H9 (cell line): ENCODE measurements around the gene FAR1. TPM values are rescaled to one million over a fixed set of nuclear protein-coding genes. Genes with fewer than 3 reads are reported as not detected.

Source experiments
- DNase-seq: peaks from one replicate; pipeline ENCODE4 v3.0.0-alpha.2; 2017
- H2AFZ ChIP-seq: one replicate; pipeline ENCODE4 v1.6.1; 2013; ENCODE audit warnings: mild to moderate bottlenecking, low read length, control low read depth, moderate library complexity
- H2AK5ac ChIP-seq: 2 replicates; pipeline ENCODE4 v1.6.1; 2013; ENCODE audit warnings: low read length, control low read depth, mixed read lengths; ENCODE audit not compliant: insufficient read length
- H2BK120ac ChIP-seq: one replicate; pipeline ENCODE4 v1.6.1; 2013; ENCODE audit warnings: low read depth, mild to moderate bottlenecking, low read length, control low read depth, inconsistent platforms; ENCODE audit not compliant: poor library complexity, severe bottlenecking
- H2BK12ac ChIP-seq: 2 replicates; pipeline ENCODE4 v1.6.1; 2013; ENCODE audit warnings: low read length, control low read depth, mixed read lengths, low read depth; ENCODE audit not compliant: insufficient read length
- H2BK15ac ChIP-seq: 2 replicates; pipeline ENCODE4 v1.6.1; 2013; ENCODE audit warnings: low read depth, low read length, control low read depth
- H2BK20ac ChIP-seq: one replicate; pipeline ENCODE4 v1.6.1; 2013; ENCODE audit warnings: low read depth, mild to moderate bottlenecking, low read length, control low read depth, inconsistent platforms; ENCODE audit not compliant: poor library complexity, severe bottlenecking
- H2BK5ac ChIP-seq: 2 replicates; pipeline ENCODE4 v1.6.1; 2013; ENCODE audit warnings: low read length, control low read depth, mixed read lengths; ENCODE audit not compliant: insufficient read length
- H3K14ac ChIP-seq: 2 replicates; pipeline ENCODE4 v1.6.1; 2013; ENCODE audit warnings: low read length, control low read depth; ENCODE audit not compliant: insufficient read depth
- H3K18ac ChIP-seq: 2 replicates; pipeline ENCODE4 v1.6.1; 2013; ENCODE audit warnings: low read depth, mild to moderate bottlenecking, mixed read lengths, low read length, control low read depth; ENCODE audit not compliant: insufficient read length
- H3K23ac ChIP-seq: 2 replicates; pipeline ENCODE4 v1.6.1; 2013; ENCODE audit warnings: low read length, control low read depth, mixed read lengths, low read depth; ENCODE audit not compliant: insufficient read length
- H3K23me2 ChIP-seq: 2 replicates; pipeline ENCODE4 v1.6.1; 2013; ENCODE audit warnings: low read depth, mild to moderate bottlenecking, mixed read lengths, low read length, control low read depth; ENCODE audit not compliant: insufficient read length, poor library complexity, severe bottlenecking
- H3K27ac ChIP-seq: 2 replicates; pipeline ENCODE4 v1.5.1; 2013; ENCODE audit warnings: low read length, control low read depth, mixed read lengths, low read depth; ENCODE audit not compliant: insufficient read length
- H3K27me3 ChIP-seq: 2 replicates; pipeline ENCODE4 v1.6.1; 2013; ENCODE audit warnings: low read length, control low read depth, inconsistent platforms; ENCODE audit not compliant: insufficient read depth
- H3K4ac ChIP-seq: 2 replicates; pipeline ENCODE4 v1.6.1; 2013; ENCODE audit warnings: low read depth, mild to moderate bottlenecking, control low read depth, inconsistent platforms, low read length, moderate library complexity
- H3K4me1 ChIP-seq: 2 replicates; pipeline ENCODE4 v1.6.1; 2013; ENCODE audit warnings: low read length, control low read depth, inconsistent platforms; ENCODE audit not compliant: insufficient read depth
- H3K4me2 ChIP-seq: 2 replicates; pipeline ENCODE4 v1.6.1; 2013; ENCODE audit warnings: low read length, control low read depth, mixed read lengths; ENCODE audit not compliant: insufficient read length, insufficient read depth
- H3K56ac ChIP-seq: 2 replicates; pipeline ENCODE4 v1.6.1; 2013; ENCODE audit warnings: low read depth, mild to moderate bottlenecking, mixed read lengths, low read length, control low read depth; ENCODE audit not compliant: insufficient read length
- H3K79me1 ChIP-seq: 2 replicates; pipeline ENCODE4 v1.6.1; 2013; ENCODE audit warnings: low read depth, mild to moderate bottlenecking, moderate library complexity, low read length, control low read depth, inconsistent platforms; ENCODE audit not compliant: insufficient read depth, poor library complexity, severe bottlenecking
- H3K79me2 ChIP-seq: 2 replicates; pipeline ENCODE4 v1.6.1; 2013; ENCODE audit warnings: low read length, control low read depth, inconsistent platforms; ENCODE audit not compliant: insufficient read depth
- H3K9ac ChIP-seq: 2 replicates; pipeline ENCODE4 v1.6.1; 2013; ENCODE audit warnings: low read length, control low read depth, mixed read lengths; ENCODE audit not compliant: insufficient read length; ENCODE audit errors: extremely low read depth
- H3K9me3 ChIP-seq: one replicate; pipeline ENCODE4 v1.6.1; 2013; ENCODE audit warnings: low read depth, low read length, inconsistent platforms; ENCODE audit not compliant: control insufficient read depth
- H3T11ph ChIP-seq: one replicate; pipeline ENCODE4 v1.6.1; 2013; ENCODE audit warnings: mild to moderate bottlenecking, low read length, control low read depth, inconsistent platforms
- H4K20me1 ChIP-seq: one replicate; pipeline ENCODE4 v1.6.1; 2013; ENCODE audit not compliant: control insufficient read depth, insufficient read length, insufficient read depth
- H4K5ac ChIP-seq: 2 replicates; pipeline ENCODE4 v1.6.1; 2013; ENCODE audit warnings: low read depth, mild to moderate bottlenecking, mixed read lengths, low read length, control low read depth; ENCODE audit not compliant: insufficient read length
- H4K8ac ChIP-seq: replicated peaks from 2 replicates; pipeline ENCODE4 v1.6.1; 2013; ENCODE audit warnings: low read length, control low read depth, mixed read lengths, low read depth; ENCODE audit not compliant: insufficient read length
- H4K91ac ChIP-seq: 2 replicates; pipeline ENCODE4 v1.6.1; 2013; ENCODE audit warnings: low read depth, mild to moderate bottlenecking, moderate library complexity, mixed read lengths, low read length, control low read depth; ENCODE audit not compliant: insufficient read length
- H3K27ac Mint-ChIP-seq, 3 experiments: 2 replicates in 2 of 3; 3 replicates in 1 of 3; pipeline ENCODE4 v1.8.0; 2020 to 2021; ENCODE audit warnings: mixed read lengths in 3 of 3, mild to moderate bottlenecking in 1 of 3, moderate library complexity in 1 of 3
- H3K27me3 Mint-ChIP-seq: 2 replicates; pipeline ENCODE4 v1.8.0; 2021; ENCODE audit warnings: low read depth, mild to moderate bottlenecking, moderate library complexity, mixed read lengths
- H3K36me3 Mint-ChIP-seq, 3 experiments: 2 replicates in 2 of 3; 3 replicates in 1 of 3; pipeline ENCODE4 v1.8.0; 2020 to 2021; ENCODE audit warnings: low read depth in 3 of 3, mixed read lengths in 3 of 3; ENCODE audit not compliant: insufficient read depth in 1 of 3
- H3K4me1 Mint-ChIP-seq, 2 experiments: 2 replicates each; pipeline ENCODE4 v1.8.0; 2020; ENCODE audit warnings: mixed read lengths in 2 of 2
- H3K4me3 Mint-ChIP-seq, 2 experiments: 2 replicates in 1 of 2; 3 replicates in 1 of 2; pipeline ENCODE4 v1.8.0; 2020 to 2021; ENCODE audit warnings: mild to moderate bottlenecking in 2 of 2, mixed read lengths in 2 of 2, moderate library complexity in 1 of 2
- H3K9me3 Mint-ChIP-seq, 2 experiments: 2 replicates in 1 of 2; 3 replicates in 1 of 2; pipeline ENCODE4 v1.8.0; 2020; ENCODE audit warnings: mild to moderate bottlenecking in 2 of 2, mixed read lengths in 2 of 2, moderate library complexity in 1 of 2
- CTCF ChIP-seq: fragments of 200-600 bp; sonication (generic); conservative IDR thresholded peaks from 3 replicates; pipeline ENCODE4 v1.8.0; 2021; ENCODE audit warnings: antibody characterized with exemption, mild to moderate bottlenecking
- whole genome bisulfite sequencing: extraction: QIAGEN DNeasy Blood & Tissue Kit; methylation state at CpG from one replicate; pipeline ENCODE4 v1.1.7; 2013; ENCODE audit warnings: missing lambda C conversion rate, low lambda C conversion rate, mixed read lengths; ENCODE audit not compliant: insufficient read length; ENCODE audit errors: extremely low coverage; 5-methylcytosine and 5-hydroxymethylcytosine counted together
- total RNA-seq: library from RNA; stranded (reverse); gene quantifications from 2 replicates; pipeline ENCODE4 v1.2.1, GENCODE V29; 2021

The FAR1 gene
- total RNA-seq, 1 experiment from 2014 or later, result 72.5 TPM

- peaks cover 30% of the 10 kb centered on the region; the same call in 1 of the 2 replicates for H3K79me2 ChIP-seq
- no peak overlapping the region for H3K4me3 Mint-ChIP-seq
- no peak overlapping the region for H3K9ac ChIP-seq
- no CpG with 5 or more reads among the region's 3 CpGs for WGBS
- H2AK5ac ChIP-seq, result no peak overlapping the region
- no peaks in the 10 kb centered on the region for H4K20me1 ChIP-seq
- H3K4me1 Mint-ChIP-seq, result peaks cover 33 to 36% of the 10 kb centered on the region in 2 experiments
- H3K18ac ChIP-seq, result no peak overlapping the region
- H2BK12ac ChIP-seq, result no peak overlapping the region
- H3K27me3 ChIP-seq, result no peaks in the 10 kb centered on the region
- no peak overlapping the region for H3K4ac ChIP-seq
- H4K8ac ChIP-seq, result no peak overlapping the region
- no peak overlapping the region for H3K4me2 ChIP-seq
- H2BK5ac ChIP-seq, result no peak overlapping the region
- H3K27me3 Mint-ChIP-seq, result no peaks in the 10 kb centered on the region; the same call in 1 of the 2 replicates
- H3K79me1 ChIP-seq, result peaks cover 3% of the 10 kb centered on the region
- no peaks in the 10 kb centered on the region for H3K9me3 ChIP-seq
- peaks cover 8% of the 10 kb centered on the region; the same call in 1 of the 2 replicates for H3K4me1 ChIP-seq
- no peak for DNase-seq
- no peak overlapping the region for H4K91ac ChIP-seq
- no peaks in the 10 kb centered on the region for H3K23me2 ChIP-seq
- H3K27ac Mint-ChIP-seq, result no peak overlapping the region
- no peak overlapping the region for H4K5ac ChIP-seq
- no peak overlapping the region for H2AFZ ChIP-seq
- H3K9me3 Mint-ChIP-seq, result peaks cover 0 to 4% of the 10 kb centered on the region in 2 experiments; a peak in 1 of 5 replicates
- no peak overlapping the region for H2BK120ac ChIP-seq
- no peak overlapping the region for H2BK15ac ChIP-seq
- no peak overlapping the region for H3T11ph ChIP-seq
- no peak overlapping the region for H3K14ac ChIP-seq
- no peak overlapping the region for H3K27ac ChIP-seq
- no peak overlapping the region for H3K23ac ChIP-seq
- H2BK20ac ChIP-seq, result no peak overlapping the region
- TF ChIP-seq CTCF, result no peak
- no peak overlapping the region for H3K56ac ChIP-seq
- peaks cover 2 to 11% (median 2%) of the 10 kb centered on the region in 3 experiments; a peak in 5 of 7 replicates for H3K36me3 Mint-ChIP-seq
Observed at GRCh38 chr11:13687271-13687670, 18.8 kb downstream of the FAR1 start.
